ENCODE measurements around the gene SLC13A3. TPM values are rescaled to one million over a fixed set of nuclear protein-coding genes. Genes with fewer than 3 reads are reported as not detected.
A peak's percentile ranks its signal among the peaks of the same experiment; 100 is the strongest.

Gene SLC13A3
- total RNA-seq, 2 experiments from 2014 or later: not detected

DNA sequence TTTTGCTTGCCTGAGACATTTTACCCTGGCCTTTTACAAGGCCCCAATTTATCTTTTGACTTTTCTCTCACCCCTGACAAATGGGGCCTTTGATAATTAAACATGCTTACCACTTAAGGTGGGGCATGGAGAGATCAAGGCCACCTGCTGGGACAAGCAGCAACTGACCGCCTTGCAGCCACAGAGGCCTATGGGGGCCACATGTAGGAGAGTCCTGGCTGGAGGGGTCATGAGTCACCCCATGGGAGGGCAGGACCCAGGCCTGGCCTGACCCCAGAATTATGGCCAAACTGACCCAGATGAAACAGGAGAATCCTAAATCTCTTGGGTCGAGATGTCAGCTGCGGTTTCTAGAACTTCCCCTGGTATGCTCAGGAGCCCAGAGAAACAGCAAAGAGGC, 92.3 kb downstream of the SLC13A3 start:
- DNase-seq: no peak
- Mint-ChIP-seq H3K27me3 (ENCODE audit: low read depth) (no peaks in the 10 kb centered on the region), H3K4me3 (no peak overlapping the region), H3K27ac (no peak overlapping the region), H3K4me1 (ENCODE audit: low read depth) (peaks cover 18% of the 10 kb centered on the region), H3K36me3 (ENCODE audit: low read depth) (no peaks in the 10 kb centered on the region), H3K9me3 (no peaks in the 10 kb centered on the region)
- intact Hi-C loops (cut with micrococcal nuclease): loop anchor here (2.0 to 10.0 kb wide), 4 partner anchors 122 to 1914 kb away; partner anchors contain the start of gene TP53RK
- CTCF ChIA-PET: interaction anchor here (1.5 kb wide), 1 partner anchor 74 kb away, joined by 4 read pairs; no protein-coding TSS in a partner anchor

- peak; percentile 84 for DNase-seq
- H3K4me3 Mint-ChIP-seq: no peak overlapping the region
- intact Hi-C loops (cut with micrococcal nuclease): loop anchor here (1.0 to 10.0 kb wide), 5 partner anchors 13 to 1914 kb away; partner anchors contain the start of gene TP53RK
Measured at GRCh38 chr20:46558511-46558959, 92.7 kb downstream of the SLC13A3 start.

GRCh38 chr20:46557231-46557956, 93.9 kb downstream of the SLC13A3 start:
- intact Hi-C loops (cut with micrococcal nuclease): loop anchor here (10.0 kb wide), 1 partner anchor 1913 kb away; no protein-coding TSS in a partner anchor
- CTCF ChIA-PET: interaction anchor here (0.6 to 1.5 kb wide), 3 partner anchors 27 to 72 kb away, joined by 3 to 4 read pairs (median 3); no protein-coding TSS in a partner anchor
- Mint-ChIP-seq H3K4me1 (ENCODE audit: low read depth) (peaks cover 29% of the 10 kb centered on the region), H3K4me3 (no peak overlapping the region), H3K27ac (peak overlapping the region; percentile 32), H3K27me3 (ENCODE audit: low read depth) (no peaks in the 10 kb centered on the region), H3K36me3 (ENCODE audit: low read depth) (no peaks in the 10 kb centered on the region), H3K9me3 (no peaks in the 10 kb centered on the region)
- no peak for DNase-seq

More at GRCh38 chr20:46558511-46558959, 92.7 kb downstream of the SLC13A3 start:
- Mint-ChIP-seq H3K9me3 (no peaks in the 10 kb centered on the region), H3K36me3 (ENCODE audit: low read depth) (no peaks in the 10 kb centered on the region), H3K27me3 (ENCODE audit: low read depth) (no peaks in the 10 kb centered on the region), H3K4me1 (ENCODE audit: low read depth) (peaks cover 18% of the 10 kb centered on the region), H3K27ac (peak overlapping the region; percentile 77)
- CTCF ChIA-PET: interaction anchor here (0.8 to 1.5 kb wide), 3 partner anchors 14 to 73 kb away, joined by 3 to 4 read pairs (median 3); no protein-coding TSS in a partner anchor

GRCh38 chr20:46555370-46555956, 95.8 kb downstream of the SLC13A3 start:
- Mint-ChIP-seq H3K27me3 (ENCODE audit: low read depth) (peaks cover 2% of the 10 kb centered on the region), H3K36me3 (ENCODE audit: low read depth) (no peaks in the 10 kb centered on the region), H3K4me3 (no peak overlapping the region), H3K27ac (no peak overlapping the region), H3K4me1 (ENCODE audit: low read depth) (peaks cover 33% of the 10 kb centered on the region), H3K9me3 (no peaks in the 10 kb centered on the region)
- DNase-seq: no peak
- CTCF ChIA-PET: interaction anchor here (0.6 kb wide), 1 partner anchor 36 kb away, joined by 3 read pairs; no protein-coding TSS in a partner anchor
- intact Hi-C loops (cut with micrococcal nuclease): loop anchor here (10.0 kb wide), 1 partner anchor 1911 kb away; no protein-coding TSS in a partner anchor

DNA sequence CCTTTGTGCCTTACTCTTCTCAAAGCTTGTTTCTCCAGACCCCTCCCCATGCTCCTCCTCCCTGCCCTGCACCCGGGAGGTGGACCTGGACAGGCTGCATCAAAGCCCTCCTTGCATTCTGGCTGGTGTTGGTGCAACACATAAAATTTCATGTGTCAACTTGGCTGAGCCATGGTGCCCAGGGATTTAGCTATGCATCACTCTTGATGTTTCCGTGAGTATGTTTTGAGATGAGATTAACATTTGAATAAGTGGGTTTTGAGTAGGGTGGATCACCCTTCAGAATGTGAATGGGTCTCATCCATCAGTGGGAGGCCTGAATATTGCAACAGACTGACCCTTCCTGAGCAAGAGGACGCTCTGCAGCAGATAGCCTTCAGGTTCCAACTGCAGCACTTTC, 96.4 kb downstream of the SLC13A3 start:
- CTCF ChIA-PET: no interaction called here
- intact Hi-C loops (cut with micrococcal nuclease): loop anchor here (10.0 kb wide), 1 partner anchor 1910 kb away; no protein-coding TSS in a partner anchor
- H3K27ac Mint-ChIP-seq: no peak overlapping the region

GRCh38 chr20:46553926-46554325, 97.3 kb downstream of the SLC13A3 start:
- intact Hi-C loops (cut with micrococcal nuclease): loop anchor here (1.0 to 10.0 kb wide), 2 partner anchors 41 to 1909 kb away; partner anchors contain the start of gene ZNF334
- CTCF ChIA-PET: no interaction called here
- Mint-ChIP-seq H3K4me3 (no peak overlapping the region), H3K9me3 (no peaks in the 10 kb centered on the region), H3K4me1 (ENCODE audit: low read depth) (peaks cover 32% of the 10 kb centered on the region), H3K27ac (no peak overlapping the region), H3K36me3 (ENCODE audit: low read depth) (no peaks in the 10 kb centered on the region), H3K27me3 (ENCODE audit: low read depth) (peaks cover 3% of the 10 kb centered on the region)
- no peak for DNase-seq

More for the DNA sequence above, 96.4 kb downstream of the SLC13A3 start:
- DNase-seq: no peak
- H3K27me3 Mint-ChIP-seq (ENCODE audit: low read depth): peaks cover 3% of the 10 kb centered on the region
- H3K4me1 Mint-ChIP-seq (ENCODE audit: low read depth): peaks cover 33% of the 10 kb centered on the region
- H3K36me3 Mint-ChIP-seq (ENCODE audit: low read depth): no peaks in the 10 kb centered on the region
- H3K4me3 Mint-ChIP-seq: no peak overlapping the region
- H3K9me3 Mint-ChIP-seq: no peaks in the 10 kb centered on the region

GRCh38 chr20:46552460-46553420, 98.5 kb downstream of the SLC13A3 start:
- Mint-ChIP-seq H3K27ac (peak overlapping the region; percentile 65), H3K4me1 (ENCODE audit: low read depth) (peaks cover 20% of the 10 kb centered on the region), H3K36me3 (ENCODE audit: low read depth) (no peaks in the 10 kb centered on the region), H3K9me3 (no peaks in the 10 kb centered on the region), H3K27me3 (ENCODE audit: low read depth) (peaks cover 3% of the 10 kb centered on the region), H3K4me3 (no peak overlapping the region)
- peak; percentile 80 for DNase-seq
- CTCF ChIA-PET: interaction anchor here (1.0 to 1.5 kb wide), 3 partner anchors 9 to 12 kb away, joined by 3 to 4 read pairs (median 3); no protein-coding TSS in a partner anchor
- intact Hi-C loops (cut with micrococcal nuclease): loop anchor here (1.0 to 10.0 kb wide), 2 partner anchors 39 to 1908 kb away; partner anchors contain the start of gene ZNF334

- Mint-ChIP-seq H3K4me3 (no peak overlapping the region), H3K36me3 (ENCODE audit: low read depth) (no peaks in the 10 kb centered on the region), H3K9me3 (no peaks in the 10 kb centered on the region), H3K4me1 (ENCODE audit: low read depth) (peaks cover 15% of the 10 kb centered on the region), H3K27me3 (ENCODE audit: low read depth) (peaks cover 3% of the 10 kb centered on the region), H3K27ac (no peak overlapping the region)
- CTCF ChIA-PET: interaction anchor here (0.6 to 1.5 kb wide), 5 partner anchors 10 to 205 kb away, joined by 3 to 4 read pairs (median 3); no protein-coding TSS in a partner anchor
- no peak for DNase-seq
- intact Hi-C loops (cut with micrococcal nuclease): loop anchor here (10.0 kb wide), 1 partner anchor 1907 kb away; no protein-coding TSS in a partner anchor
Measured at GRCh38 chr20:46551522-46552381, 99.5 kb downstream of the SLC13A3 start.

DNA sequence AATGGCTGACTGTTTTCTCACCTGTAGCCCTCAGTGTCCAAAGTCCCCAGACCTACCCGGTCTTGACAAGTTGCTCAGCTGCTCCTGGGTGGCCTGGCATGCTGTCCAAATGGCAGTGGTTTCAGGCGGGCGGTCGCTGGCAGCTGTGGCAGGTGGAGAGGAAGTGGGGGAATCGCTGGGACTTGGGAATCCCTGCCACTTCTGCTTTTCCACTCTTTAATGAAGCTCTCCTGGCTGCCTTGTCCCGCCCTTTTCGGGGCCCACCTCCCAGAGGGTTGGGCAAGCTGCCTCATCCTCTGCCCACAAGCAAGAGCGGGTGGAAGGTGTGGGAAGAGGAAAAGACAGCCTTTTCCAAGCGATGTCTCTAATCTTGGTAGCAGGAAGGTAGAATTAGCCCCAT, 100.8 kb downstream of the SLC13A3 start, which contains the start of gene OCSTAMP:
TSS of gene OCSTAMP (minus strand) at position 194 of the 400 bp plus-strand sequence. CDS start at position 100, 94 bp downstream.
- Mint-ChIP-seq H3K36me3 (ENCODE audit: low read depth) (no peaks in the 10 kb centered on the region), H3K27me3 (ENCODE audit: low read depth) (peaks cover 3% of the 10 kb centered on the region), H3K4me1 (ENCODE audit: low read depth) (peaks cover 16% of the 10 kb centered on the region), H3K4me3 (no peak within 1 kb of the TSS), H3K27ac (no peak within 1 kb of the TSS), H3K9me3 (no peaks in the 10 kb centered on the region)
- DNase-seq: no peak
- CTCF ChIA-PET: interaction anchor here (0.7 to 1.9 kb wide), 5 partner anchors 17 to 132 kb away, joined by 3 to 5 read pairs (median 4); no protein-coding TSS in a partner anchor
- intact Hi-C loops (cut with micrococcal nuclease): loop anchor here (10.0 kb wide), 1 partner anchor 1906 kb away; no protein-coding TSS in a partner anchor

DNA sequence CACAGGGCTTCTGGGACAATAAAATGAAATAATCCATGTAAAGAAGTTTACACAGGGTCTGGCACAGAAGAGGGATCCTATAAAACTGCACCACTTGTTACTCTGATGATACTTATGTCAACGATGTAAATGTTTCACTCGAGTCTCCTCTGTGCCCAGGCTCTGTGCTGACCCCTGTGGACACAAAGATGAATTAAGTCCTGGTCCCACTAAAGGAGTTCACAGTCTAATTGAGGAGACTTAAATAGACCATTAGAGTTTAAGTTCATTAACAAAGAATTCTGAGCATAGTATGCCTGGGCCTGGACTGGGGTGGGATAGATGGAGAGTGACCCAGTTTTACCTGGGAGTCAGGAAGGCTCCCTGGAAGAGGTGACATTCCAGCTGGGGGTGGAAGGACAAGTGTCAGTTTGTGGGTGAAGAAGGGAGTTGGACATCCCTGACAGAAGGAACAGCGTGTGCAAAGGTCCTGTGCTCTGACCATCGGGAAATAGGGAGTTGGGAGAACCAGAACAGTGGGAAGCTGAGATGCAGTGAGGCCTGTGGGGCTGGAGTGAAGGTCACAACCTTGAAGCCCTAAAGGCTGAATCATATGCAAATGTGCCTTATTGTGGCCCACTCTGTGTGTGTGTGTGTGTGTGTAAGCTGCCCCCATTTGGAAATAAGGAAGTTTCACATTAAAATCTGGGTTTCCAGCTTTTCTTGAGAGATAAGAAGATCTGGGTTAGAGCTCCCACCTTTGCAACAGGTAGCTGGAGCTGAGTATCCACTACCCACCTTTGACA, 101.9 kb downstream of the SLC13A3 start:
- peaks cover 22% of the 10 kb centered on the region for H3K4me1 Mint-ChIP-seq (ENCODE audit: low read depth)
- CTCF ChIA-PET: interaction anchor here (0.7 to 1.9 kb wide), 3 partner anchors 18 to 71 kb away, joined by 3 to 5 read pairs (median 4); no protein-coding TSS in a partner anchor
- intact Hi-C loops (cut with micrococcal nuclease): loop anchor here (5.0 kb wide), 1 partner anchor 133 kb away; no protein-coding TSS in a partner anchor

More for the DNA sequence above, 101.9 kb downstream of the SLC13A3 start:
- H3K27me3 Mint-ChIP-seq (ENCODE audit: low read depth): peaks cover 3% of the 10 kb centered on the region
- no peaks in the 10 kb centered on the region for H3K36me3 Mint-ChIP-seq (ENCODE audit: low read depth)
- no peak for DNase-seq
- H3K27ac Mint-ChIP-seq: no peak overlapping the region
- no peaks in the 10 kb centered on the region for H3K9me3 Mint-ChIP-seq
- no peak overlapping the region for H3K4me3 Mint-ChIP-seq

All from activated naive CD4-positive, alpha-beta T cell treated with anti-CD3 and anti-CD28 coated beads for 36 hours (primary cell).